Right renal cortex interstitium (tissue), 3 donors: ENCODE data around the gene C8A. TPM values are rescaled to one million over a fixed set of nuclear protein-coding genes. Genes with fewer than 3 reads are reported as not detected.

Experiments
- DNase-seq, 3 donors: peaks; one replicate each; pipeline ENCODE4 v3.0.0-alpha.2; 2013; ENCODE audit warnings: low read depth in 3 of 3, low spot score in 2 of 3
- polyA plus RNA-seq, 3 donors: library from polyadenylated mRNA; unstranded; fragments of 120-200 nt; gene quantifications; one replicate each; pipeline ENCODE4 v1.2.1, GENCODE V29; 2013; ENCODE audit not compliant: insufficient read length in 3 of 3

Gene C8A
- polyA plus RNA-seq, 3 donors, result not detected

GRCh38 chr1:56836359-56836758 is 18.2 kb upstream of the C8A start:
- DNase-seq, result no peak

GRCh38 chr1:56837244-56837939 is 17.2 kb upstream of the C8A start:
- no peak for DNase-seq

GRCh38 chr1:56838759-56839158 is 15.8 kb upstream of the C8A start:
- DNase-seq, result no peak

GRCh38 chr1:56843544-56843943 is 11.1 kb upstream of the C8A start:
- no peak for DNase-seq

GRCh38 chr1:56844545-56845136 is 10.0 kb upstream of the C8A start:
- DNase-seq, result no peak

- no peak for DNase-seq
These were observed 9.3 kb upstream of the C8A start for GRCh38 chr1:56845343-56845742.

GRCh38 chr1:56849750-56850149 is 4.8 kb upstream of the C8A start:
- no peak for DNase-seq

GRCh38 chr1:56850411-56850810 is 4.2 kb upstream of the C8A start:
- no peak for DNase-seq

- no peak for DNase-seq
These were observed 3.7 kb upstream of the C8A start for GRCh38 chr1:56850922-56851321.

GRCh38 chr1:56852476-56852875 is 2.1 kb upstream of the C8A start:
- DNase-seq, result no peak

GRCh38 chr1:56855190-56855589 is 593 bp downstream of the C8A start:
- DNase-seq, result no peak

- no peak for DNase-seq
These were observed 1.6 kb downstream of the C8A start for GRCh38 chr1:56856186-56856585.

- DNase-seq, result no peak
These were observed 4.7 kb downstream of the C8A start for GRCh38 chr1:56859287-56859686.

- DNase-seq, result no peak
These were observed 8.8 kb downstream of the C8A start for GRCh38 chr1:56863265-56863992.

- no peak for DNase-seq
These were observed 9.8 kb downstream of the C8A start for GRCh38 chr1:56864430-56864829.

- no peak for DNase-seq
These were observed 12.1 kb downstream of the C8A start for GRCh38 chr1:56866656-56867055.

GRCh38 chr1:56867491-56867890 is 12.9 kb downstream of the C8A start:
- no peak for DNase-seq

- DNase-seq, result no peak
These were observed 14.2 kb downstream of the C8A start for GRCh38 chr1:56868761-56869160.

- no peak for DNase-seq
These were observed 18.0 kb downstream of the C8A start for GRCh38 chr1:56872597-56872996.

- DNase-seq, result no peak
These were observed 18.6 kb downstream of the C8A start for GRCh38 chr1:56873213-56873612.

- DNase-seq, result no peak
These were observed 20.1 kb downstream of the C8A start for GRCh38 chr1:56874689-56875088.

GRCh38 chr1:56877973-56878372 is 23.4 kb downstream of the C8A start:
- no peak for DNase-seq
